Liver (tissue), 9 donors: ENCODE data around the gene SEC14L5. TPM values are rescaled to one million over a fixed set of nuclear protein-coding genes. Genes with fewer than 3 reads are reported as not detected.

Experiments used
- DNase-seq: peaks from one replicate; pipeline ENCODE4 v3.0.0-alpha.2; 2017; ENCODE audit warnings: low spot score
- H3K27ac ChIP-seq, 2 donors: one replicate each; pipeline ENCODE4 v1.7.0; 2013; ENCODE audit warnings: inconsistent platforms in 2 of 2, low read length in 2 of 2, control low read depth in 1 of 2, low read depth in 1 of 2, mild to moderate bottlenecking in 1 of 2
- H3K27me3 ChIP-seq, 4 donors: one replicate each; pipeline versions ENCODE4 v1.6.1 to v1.7.0; 2013; ENCODE audit warnings: low read length in 3 of 4, inconsistent platforms in 1 of 4, mild to moderate bottlenecking in 1 of 4, moderate library complexity in 1 of 4; ENCODE audit not compliant: control insufficient read depth in 4 of 4, insufficient read depth in 4 of 4
- H3K36me3 ChIP-seq, 4 donors: one replicate each; pipeline versions ENCODE4 v1.6.1 to v1.7.0; 2013; ENCODE audit warnings: low read length in 3 of 4, mild to moderate bottlenecking in 3 of 4, low read depth in 1 of 4, moderate library complexity in 1 of 4; ENCODE audit not compliant: control insufficient read depth in 4 of 4, insufficient read depth in 3 of 4
- H3K4me1 ChIP-seq, 4 donors: one replicate each; pipeline versions ENCODE4 v1.6.1 to v1.7.0; 2013; ENCODE audit warnings: low read length in 3 of 4, mild to moderate bottlenecking in 3 of 4, moderate library complexity in 1 of 4; ENCODE audit not compliant: control insufficient read depth in 4 of 4, insufficient read depth in 4 of 4
- H3K4me3 ChIP-seq, 3 donors: one replicate each; pipeline versions ENCODE4 v1.6.1 to v1.7.0; 2013; ENCODE audit warnings: low read length in 3 of 3, control low read depth in 1 of 3, low read depth in 1 of 3, mild to moderate bottlenecking in 1 of 3
- H3K9ac ChIP-seq, 2 donors: one replicate each; pipeline ENCODE4 v1.7.0; 2013; ENCODE audit warnings: low read length in 2 of 2, mild to moderate bottlenecking in 2 of 2, moderate library complexity in 2 of 2, control low read depth in 1 of 2, low read depth in 1 of 2
- H3K9me3 ChIP-seq, 4 donors: one replicate each; pipeline versions ENCODE4 v1.6.1 to v1.7.0; 2013; ENCODE audit warnings: low read length in 3 of 4; ENCODE audit not compliant: control insufficient read depth in 4 of 4
- EGR1 ChIP-seq, 2 donors: IDR thresholded peaks; 2 replicates each; pipeline ENCODE4 v1.6.1; 2016 to 2018; ENCODE audit warnings: antibody characterized with exemption in 2 of 2, low read depth in 2 of 2
- FOXA1 ChIP-seq: IDR thresholded peaks from 2 replicates; pipeline ENCODE4 v1.6.1; 2016; ENCODE audit warnings: antibody characterized with exemption
- FOXA2 ChIP-seq: IDR thresholded peaks from 2 replicates; pipeline ENCODE4 v1.6.1; 2016; ENCODE audit warnings: antibody characterized with exemption
- GABPA ChIP-seq, 2 donors: IDR thresholded peaks in 1 of 2; conservative IDR thresholded peaks in 1 of 2; 2 replicates each; pipeline ENCODE4 v1.6.1; 2016; ENCODE audit warnings: antibody characterized with exemption in 2 of 2, mild to moderate bottlenecking in 1 of 2, moderate library complexity in 1 of 2
- HNF4A ChIP-seq, 2 donors: conservative IDR thresholded peaks; 2 replicates each; pipeline ENCODE4 v1.6.1; 2016; ENCODE audit warnings: antibody characterized with exemption in 2 of 2, mild to moderate bottlenecking in 2 of 2
- HNF4G ChIP-seq: IDR thresholded peaks from 2 replicates; pipeline ENCODE4 v1.6.1; 2016; ENCODE audit warnings: antibody characterized with exemption
- JUND ChIP-seq, 2 donors: IDR thresholded peaks; 2 replicates each; pipeline ENCODE4 v1.6.1; 2016; ENCODE audit warnings: antibody characterized with exemption in 2 of 2
- NR2F2 ChIP-seq: IDR thresholded peaks from 2 replicates; pipeline ENCODE4 v1.6.1; 2016; ENCODE audit warnings: antibody characterized with exemption
- RAD21 ChIP-seq, 2 donors: IDR thresholded peaks; 2 replicates each; pipeline ENCODE4 v1.6.1; 2016; ENCODE audit warnings: antibody characterized with exemption in 2 of 2, mild to moderate bottlenecking in 2 of 2
- RXRA ChIP-seq, 2 donors: IDR thresholded peaks; 2 replicates each; pipeline ENCODE4 v1.6.1; 2017 to 2018; ENCODE audit warnings: antibody characterized with exemption in 2 of 2, mild to moderate bottlenecking in 1 of 2
- SP1 ChIP-seq: IDR thresholded peaks from 2 replicates; pipeline ENCODE4 v1.6.1; 2018; ENCODE audit warnings: antibody characterized with exemption, mild to moderate bottlenecking
- TAF1 ChIP-seq: conservative IDR thresholded peaks from 2 replicates; pipeline ENCODE4 v1.6.1; 2016; ENCODE audit warnings: antibody characterized with exemption, mild to moderate bottlenecking
- YY1 ChIP-seq: IDR thresholded peaks from 2 replicates; pipeline ENCODE4 v1.6.1; 2016; ENCODE audit warnings: antibody characterized with exemption, mild to moderate bottlenecking
- WGBS: extraction: QIAGEN DNeasy Blood & Tissue Kit; methylation state at CpG from one replicate; pipeline ENCODE4 v1.1.7; 2013; 5-methylcytosine and 5-hydroxymethylcytosine counted together
- polyA plus RNA-seq, 2 donors: library from polyadenylated mRNA; stranded (reverse) in 1 of 2; unstranded in 1 of 2; fragments of 200-250 nt in 1 of 2; fragments of >200 nt in 1 of 2; fragmentation: Nextera tagmentation in 1 of 2; extraction: Ambion mirVana in 1 of 2; gene quantifications; one replicate each; pipeline versions ENCODE4 v1.2.1 to v1.2.3, GENCODE V29; 2013 to 2015
- total RNA-seq, 2 donors: library from RNA; depleted of rRNA; stranded (reverse); fragments of >200 nt; gene quantifications; one replicate each; pipeline ENCODE4 v1.2.3, GENCODE V29; 2014
- TF ChIP-seq, protein P1 (sequence below): IDR thresholded peaks from 2 replicates; pipeline ENCODE4 v1.6.1; 2016; ENCODE audit warnings: antibody characterized with exemption, mild to moderate bottlenecking
- TF ChIP-seq, protein P2 (sequence below): fragments of 150-350 bp; IDR thresholded peaks from 2 replicates; pipeline ENCODE4 v1.5.1; 2017; ENCODE audit warnings: improper control_type of control experiment, low read depth, low read length; ENCODE audit not compliant: missing input control
- TF ChIP-seq, protein P3 (sequence below): IDR thresholded peaks from 2 replicates; pipeline ENCODE4 v1.6.1; 2016; ENCODE audit warnings: antibody characterized with exemption
- TF ChIP-seq, protein P4 (sequence below): IDR thresholded peaks from 2 replicates; pipeline ENCODE4 v1.6.1; 2016; ENCODE audit warnings: antibody characterized with exemption
- TF ChIP-seq, protein P5 (sequence below): IDR thresholded peaks from 2 replicates; pipeline ENCODE4 v1.6.1; 2016; ENCODE audit warnings: antibody characterized with exemption
- donor health status: healthy.
- donor health status: healthy.
- donor health status: healthy.
- donor health status: healthy.
- donor health status: healthy.

SEC14L5 gene
- total and polyA plus RNA-seq, 4 donors = 0.03 to 0.65 (median 0.12) TPM

DNA sequence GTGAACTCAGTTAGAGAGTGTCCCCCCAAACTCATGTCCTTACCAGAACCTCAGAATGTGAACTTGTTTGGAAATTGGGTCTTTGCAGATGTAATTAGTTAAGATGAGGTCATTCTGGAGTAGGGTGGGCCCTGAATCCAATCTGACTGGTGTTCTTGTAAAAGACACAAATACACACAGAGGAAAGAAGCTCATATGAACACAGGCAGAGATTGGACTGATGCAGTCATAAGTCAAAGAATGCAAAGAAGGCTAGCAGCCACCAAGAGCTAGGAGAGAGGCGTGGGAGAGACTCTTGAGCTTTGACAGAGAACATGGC lies 77.7 kb downstream of the SEC14L5 start:
- no peak overlapping the region for H3K9ac ChIP-seq
- TF ChIP-seq SP1 (no peak), GABPA (IDR thresholded peaks at IDR 0.05 in 1 of 2, conservative IDR thresholded peaks at IDR 0.05 in 1 of 2) (no peak), YY1 (no peak), NR2F2 (no peak), RXRA (IDR thresholded peaks at IDR 0.05) (no peak), HNF4A (conservative IDR thresholded peaks at IDR 0.05) (no peak), EGR1 (IDR thresholded peaks at IDR 0.05; ENCODE audit: low read depth in 2 of 2) (no peak), FOXA1 (no peak), TAF1 (no peak), RAD21 (IDR thresholded peaks at IDR 0.05) (no peak), FOXA2 (no peak), HNF4G (no peak), JUND (IDR thresholded peaks at IDR 0.05) (no peak)
- TF ChIP-seq, protein P1, sequence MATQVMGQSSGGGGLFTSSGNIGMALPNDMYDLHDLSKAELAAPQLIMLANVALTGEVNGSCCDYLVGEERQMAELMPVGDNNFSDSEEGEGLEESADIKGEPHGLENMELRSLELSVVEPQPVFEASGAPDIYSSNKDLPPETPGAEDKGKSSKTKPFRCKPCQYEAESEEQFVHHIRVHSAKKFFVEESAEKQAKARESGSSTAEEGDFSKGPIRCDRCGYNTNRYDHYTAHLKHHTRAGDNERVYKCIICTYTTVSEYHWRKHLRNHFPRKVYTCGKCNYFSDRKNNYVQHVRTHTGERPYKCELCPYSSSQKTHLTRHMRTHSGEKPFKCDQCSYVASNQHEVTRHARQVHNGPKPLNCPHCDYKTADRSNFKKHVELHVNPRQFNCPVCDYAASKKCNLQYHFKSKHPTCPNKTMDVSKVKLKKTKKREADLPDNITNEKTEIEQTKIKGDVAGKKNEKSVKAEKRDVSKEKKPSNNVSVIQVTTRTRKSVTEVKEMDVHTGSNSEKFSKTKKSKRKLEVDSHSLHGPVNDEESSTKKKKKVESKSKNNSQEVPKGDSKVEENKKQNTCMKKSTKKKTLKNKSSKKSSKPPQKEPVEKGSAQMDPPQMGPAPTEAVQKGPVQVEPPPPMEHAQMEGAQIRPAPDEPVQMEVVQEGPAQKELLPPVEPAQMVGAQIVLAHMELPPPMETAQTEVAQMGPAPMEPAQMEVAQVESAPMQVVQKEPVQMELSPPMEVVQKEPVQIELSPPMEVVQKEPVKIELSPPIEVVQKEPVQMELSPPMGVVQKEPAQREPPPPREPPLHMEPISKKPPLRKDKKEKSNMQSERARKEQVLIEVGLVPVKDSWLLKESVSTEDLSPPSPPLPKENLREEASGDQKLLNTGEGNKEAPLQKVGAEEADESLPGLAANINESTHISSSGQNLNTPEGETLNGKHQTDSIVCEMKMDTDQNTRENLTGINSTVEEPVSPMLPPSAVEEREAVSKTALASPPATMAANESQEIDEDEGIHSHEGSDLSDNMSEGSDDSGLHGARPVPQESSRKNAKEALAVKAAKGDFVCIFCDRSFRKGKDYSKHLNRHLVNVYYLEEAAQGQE = no peak
- TF ChIP-seq, protein P2, sequence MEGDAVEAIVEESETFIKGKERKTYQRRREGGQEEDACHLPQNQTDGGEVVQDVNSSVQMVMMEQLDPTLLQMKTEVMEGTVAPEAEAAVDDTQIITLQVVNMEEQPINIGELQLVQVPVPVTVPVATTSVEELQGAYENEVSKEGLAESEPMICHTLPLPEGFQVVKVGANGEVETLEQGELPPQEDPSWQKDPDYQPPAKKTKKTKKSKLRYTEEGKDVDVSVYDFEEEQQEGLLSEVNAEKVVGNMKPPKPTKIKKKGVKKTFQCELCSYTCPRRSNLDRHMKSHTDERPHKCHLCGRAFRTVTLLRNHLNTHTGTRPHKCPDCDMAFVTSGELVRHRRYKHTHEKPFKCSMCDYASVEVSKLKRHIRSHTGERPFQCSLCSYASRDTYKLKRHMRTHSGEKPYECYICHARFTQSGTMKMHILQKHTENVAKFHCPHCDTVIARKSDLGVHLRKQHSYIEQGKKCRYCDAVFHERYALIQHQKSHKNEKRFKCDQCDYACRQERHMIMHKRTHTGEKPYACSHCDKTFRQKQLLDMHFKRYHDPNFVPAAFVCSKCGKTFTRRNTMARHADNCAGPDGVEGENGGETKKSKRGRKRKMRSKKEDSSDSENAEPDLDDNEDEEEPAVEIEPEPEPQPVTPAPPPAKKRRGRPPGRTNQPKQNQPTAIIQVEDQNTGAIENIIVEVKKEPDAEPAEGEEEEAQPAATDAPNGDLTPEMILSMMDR = no peak
- TF ChIP-seq, protein P3, sequence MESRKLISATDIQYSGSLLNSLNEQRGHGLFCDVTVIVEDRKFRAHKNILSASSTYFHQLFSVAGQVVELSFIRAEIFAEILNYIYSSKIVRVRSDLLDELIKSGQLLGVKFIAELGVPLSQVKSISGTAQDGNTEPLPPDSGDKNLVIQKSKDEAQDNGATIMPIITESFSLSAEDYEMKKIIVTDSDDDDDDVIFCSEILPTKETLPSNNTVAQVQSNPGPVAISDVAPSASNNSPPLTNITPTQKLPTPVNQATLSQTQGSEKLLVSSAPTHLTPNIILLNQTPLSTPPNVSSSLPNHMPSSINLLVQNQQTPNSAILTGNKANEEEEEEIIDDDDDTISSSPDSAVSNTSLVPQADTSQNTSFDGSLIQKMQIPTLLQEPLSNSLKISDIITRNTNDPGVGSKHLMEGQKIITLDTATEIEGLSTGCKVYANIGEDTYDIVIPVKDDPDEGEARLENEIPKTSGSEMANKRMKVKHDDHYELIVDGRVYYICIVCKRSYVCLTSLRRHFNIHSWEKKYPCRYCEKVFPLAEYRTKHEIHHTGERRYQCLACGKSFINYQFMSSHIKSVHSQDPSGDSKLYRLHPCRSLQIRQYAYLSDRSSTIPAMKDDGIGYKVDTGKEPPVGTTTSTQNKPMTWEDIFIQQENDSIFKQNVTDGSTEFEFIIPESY = no peak
- TF ChIP-seq, protein P4, sequence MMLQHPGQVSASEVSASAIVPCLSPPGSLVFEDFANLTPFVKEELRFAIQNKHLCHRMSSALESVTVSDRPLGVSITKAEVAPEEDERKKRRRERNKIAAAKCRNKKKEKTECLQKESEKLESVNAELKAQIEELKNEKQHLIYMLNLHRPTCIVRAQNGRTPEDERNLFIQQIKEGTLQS = no peak
- TF ChIP-seq, protein P5, sequence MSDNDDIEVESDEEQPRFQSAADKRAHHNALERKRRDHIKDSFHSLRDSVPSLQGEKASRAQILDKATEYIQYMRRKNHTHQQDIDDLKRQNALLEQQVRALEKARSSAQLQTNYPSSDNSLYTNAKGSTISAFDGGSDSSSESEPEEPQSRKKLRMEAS = no peak
- no peaks in the 10 kb centered on the region for H3K9me3 ChIP-seq
- H3K36me3 ChIP-seq = no peaks in the 10 kb centered on the region
- no peak overlapping the region for H3K4me3 ChIP-seq
- no peaks in the 10 kb centered on the region for H3K27me3 ChIP-seq
- DNase-seq = no peak
- 87% methylated on average over 1 of the region's 1 CpG for WGBS
- no peak overlapping the region for H3K27ac ChIP-seq
- H3K4me1 ChIP-seq = peaks cover 3 to 18% (median 16%) of the 10 kb centered on the region in 4 donors
